ENCODE data around the gene CRYGN.

DNA sequence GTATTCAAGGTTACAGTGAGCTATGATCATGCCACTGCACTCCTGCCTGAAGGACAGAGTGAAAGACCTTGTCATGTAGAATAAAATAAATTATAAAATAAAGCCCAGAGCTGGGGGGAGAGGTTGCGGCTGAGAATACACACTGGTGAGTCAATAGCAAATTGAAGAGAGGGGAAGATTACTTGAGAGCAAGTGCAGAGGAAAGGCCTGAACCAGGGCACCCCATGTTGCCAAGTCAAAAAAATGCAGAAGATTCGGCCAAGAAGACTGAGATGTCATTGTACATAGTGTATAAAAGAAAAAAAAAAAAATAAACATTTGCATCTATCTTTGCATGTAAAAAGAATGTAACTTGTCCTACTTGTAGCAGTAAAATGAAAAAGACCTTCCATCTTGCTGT lies 47.3 kb upstream of the CRYGN start:
- TF ChIP-seq, protein P1, sequence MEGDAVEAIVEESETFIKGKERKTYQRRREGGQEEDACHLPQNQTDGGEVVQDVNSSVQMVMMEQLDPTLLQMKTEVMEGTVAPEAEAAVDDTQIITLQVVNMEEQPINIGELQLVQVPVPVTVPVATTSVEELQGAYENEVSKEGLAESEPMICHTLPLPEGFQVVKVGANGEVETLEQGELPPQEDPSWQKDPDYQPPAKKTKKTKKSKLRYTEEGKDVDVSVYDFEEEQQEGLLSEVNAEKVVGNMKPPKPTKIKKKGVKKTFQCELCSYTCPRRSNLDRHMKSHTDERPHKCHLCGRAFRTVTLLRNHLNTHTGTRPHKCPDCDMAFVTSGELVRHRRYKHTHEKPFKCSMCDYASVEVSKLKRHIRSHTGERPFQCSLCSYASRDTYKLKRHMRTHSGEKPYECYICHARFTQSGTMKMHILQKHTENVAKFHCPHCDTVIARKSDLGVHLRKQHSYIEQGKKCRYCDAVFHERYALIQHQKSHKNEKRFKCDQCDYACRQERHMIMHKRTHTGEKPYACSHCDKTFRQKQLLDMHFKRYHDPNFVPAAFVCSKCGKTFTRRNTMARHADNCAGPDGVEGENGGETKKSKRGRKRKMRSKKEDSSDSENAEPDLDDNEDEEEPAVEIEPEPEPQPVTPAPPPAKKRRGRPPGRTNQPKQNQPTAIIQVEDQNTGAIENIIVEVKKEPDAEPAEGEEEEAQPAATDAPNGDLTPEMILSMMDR (IDR thresholded peaks at IDR 0.05) = no peak
- TF ChIP-seq POLR2A (IDR thresholded peaks at IDR 0.05) = no peak
